GM10248 (cell line): ENCODE results near the gene IQGAP1.
A peak's percentile ranks its signal among the peaks of the same experiment; 100 is the strongest.

Source experiments
- CTCF ChIA-PET: fragments of 300-600 bp; sonication (Branson Sonifier 250); formaldehyde crosslinking; extraction: SDS; loops from one replicate; lab custom pipeline; 2021; ENCODE audit warnings: antibody characterized with exemption; lab: Yijun Ruan, JAX
- POLR2A ChIA-PET: fragments of 350-650 bp; sonication (Branson Sonifier 250); formaldehyde crosslinking; extraction: SDS; loops from one replicate; lab custom pipeline; 2020; ENCODE audit warnings: antibody characterized with exemption; lab: Yijun Ruan, JAX
- DNase-seq: peaks from one replicate; pipeline ENCODE4 v3.0.0; 2012; ENCODE audit errors: extremely low spot score
- CTCF ChIP-seq: IDR thresholded peaks from 2 replicates; pipeline ENCODE4 v1.5.1; 2012; ENCODE audit warnings: mild to moderate bottlenecking, low read depth; ENCODE audit errors: extremely low read depth, missing control alignments, control extremely low read depth

The IQGAP1 gene

GRCh38 chr15:90529011-90529370 is 140.9 kb downstream of the IQGAP1 start:
- CTCF ChIA-PET = interaction anchor here (1.2 to 2.8 kb wide), 3 partner anchors 17 to 209 kb away, joined by 3 to 8 read pairs (median 4); no protein-coding TSS in a partner anchor

GRCh38 chr15:90529371-90530249 is 141.6 kb downstream of the IQGAP1 start, which contains the start of gene CRTC3:
Gene CRTC3, plus strand, starts transcription at chr15:90529923. Its CDS starts 149 bp downstream, at chr15:90530072.
- DNase-seq = peak; percentile 89
- TF ChIP-seq CTCF = no peak
- ChIA-PET CTCF (interaction anchor here (0.7 to 2.8 kb wide), 8 partner anchors 10 to 236 kb away, joined by 3 to 8 read pairs (median 6); no protein-coding TSS in a partner anchor), POLR2A (no interaction called here)

More at GRCh38 chr15:90529011-90529370, 140.9 kb downstream of the IQGAP1 start:
- DNase-seq = no peak
- POLR2A ChIA-PET = no interaction called here
- TF ChIP-seq CTCF = no peak

GRCh38 chr15:90530250-90531051 is 142.4 kb downstream of the IQGAP1 start:
- CTCF ChIA-PET = interaction anchor here (0.7 to 2.8 kb wide), 8 partner anchors 9 to 355 kb away, joined by 3 to 8 read pairs (median 6); no protein-coding TSS in a partner anchor
- DNase-seq = peak; percentile 72
- no peak for TF ChIP-seq CTCF
- POLR2A ChIA-PET = interaction anchor here (0.6 kb wide), 1 partner anchor 11 kb away, joined by 3 read pairs; no protein-coding TSS in a partner anchor

- ChIA-PET POLR2A (interaction anchor here (0.6 kb wide), 1 partner anchor 11 kb away, joined by 3 read pairs; no protein-coding TSS in a partner anchor), CTCF (interaction anchor here (0.7 to 2.8 kb wide), 7 partner anchors 9 to 354 kb away, joined by 3 to 8 read pairs (median 7); no protein-coding TSS in a partner anchor)
- TF ChIP-seq CTCF = no peak
- no peak for DNase-seq
Observed at GRCh38 chr15:90531147-90531546, 143.1 kb downstream of the IQGAP1 start.

- TF ChIP-seq CTCF = no peak
- ChIA-PET POLR2A (no interaction called here), CTCF (interaction anchor here (0.8 to 1.6 kb wide), 6 partner anchors 12 to 351 kb away, joined by 3 to 6 read pairs (median 4); no protein-coding TSS in a partner anchor)
- DNase-seq = no peak
Observed at GRCh38 chr15:90535254-90535653, 147.2 kb downstream of the IQGAP1 start.
